SK-N-SH treated with all-trans-retinoic acid at 6 μM for 48 hours (cell line): ENCODE measurements around the gene RBM18.

Experiments
- ATAC-seq: fragments of 200-7000 bp; cut with Tn5 transposase; 3 replicates; pipeline ENCODE4 v1.9.1; 2020; ENCODE audit warnings: mild to moderate bottlenecking, moderate library complexity
- BACH2 ChIP-seq: fragments of 250-450 bp; sonication (Bioruptor Pico); IDR thresholded peaks from 2 replicates; pipeline ENCODE4 v1.9.0; 2021; ENCODE audit warnings: mild to moderate bottlenecking, borderline replicate concordance
- CREB5 ChIP-seq: fragments of 250-450 bp; sonication (Bioruptor Pico); IDR thresholded peaks from 2 replicates; pipeline ENCODE4 v1.5.1; 2020; ENCODE audit warnings: low read depth, mild to moderate bottlenecking, moderate library complexity
- CSDC2 ChIP-seq: fragments of 250-450 bp; sonication (Bioruptor Pico); IDR thresholded peaks from 2 replicates; pipeline ENCODE4 v1.5.0; 2020; ENCODE audit warnings: mild to moderate bottlenecking, moderate library complexity
- CSRNP3 ChIP-seq: fragments of 250-450 bp; sonication (Bioruptor Pico); IDR thresholded peaks from 2 replicates; pipeline ENCODE4 v1.5.1; 2021; ENCODE audit warnings: mild to moderate bottlenecking, moderate library complexity
- ESRRG ChIP-seq: fragments of 250-450 bp; sonication (Bioruptor Pico); IDR thresholded peaks from 2 replicates; pipeline ENCODE4 v1.6.1; 2021; ENCODE audit warnings: mild to moderate bottlenecking
- GLIS3 ChIP-seq: fragments of 250-450 bp; sonication (Bioruptor Pico); IDR thresholded peaks from 2 replicates; pipeline ENCODE4 v1.5.0; 2020; ENCODE audit warnings: mild to moderate bottlenecking, moderate library complexity
- ISL1 ChIP-seq: fragments of 250-450 bp; sonication (Bioruptor Pico); IDR thresholded peaks from 2 replicates; pipeline ENCODE4 v2.1.2; 2022; ENCODE audit warnings: mild to moderate bottlenecking, moderate library complexity
- PATZ1 ChIP-seq: fragments of 250-450 bp; sonication (Bioruptor Pico); IDR thresholded peaks from 2 replicates; pipeline ENCODE4 v1.8.0; 2020; ENCODE audit warnings: mild to moderate bottlenecking, moderate library complexity, borderline replicate concordance
- POU6F1 ChIP-seq: fragments of 250-450 bp; sonication (Bioruptor Pico); IDR thresholded peaks from 2 replicates; pipeline ENCODE4 v1.8.0; 2021; ENCODE audit warnings: low read depth, mild to moderate bottlenecking, moderate library complexity, borderline replicate concordance
- PPARA ChIP-seq: fragments of 250-450 bp; sonication (Bioruptor Pico); IDR thresholded peaks from 2 replicates; pipeline ENCODE4 v1.5.0; 2020; ENCODE audit warnings: mild to moderate bottlenecking, borderline replicate concordance
- RARB ChIP-seq: fragments of 250-450 bp; sonication (Bioruptor Pico); IDR thresholded peaks from 2 replicates; pipeline ENCODE4 v1.8.0; 2021; ENCODE audit warnings: mild to moderate bottlenecking, moderate library complexity
- TCF4 ChIP-seq: fragments of 250-450 bp; sonication (Bioruptor Pico); IDR thresholded peaks from 2 replicates; pipeline ENCODE4 v1.8.0; 2021; ENCODE audit warnings: mild to moderate bottlenecking, moderate library complexity, borderline replicate concordance
- TOX ChIP-seq: fragments of 250-450 bp; sonication (Bioruptor Pico); IDR thresholded peaks from 2 replicates; pipeline ENCODE4 v1.8.0; 2021; ENCODE audit warnings: mild to moderate bottlenecking, moderate library complexity, borderline replicate concordance
- TSHZ2 ChIP-seq: fragments of 250-450 bp; sonication (Bioruptor Pico); IDR thresholded peaks from 2 replicates; pipeline ENCODE4 v1.5.0; 2020; ENCODE audit warnings: mild to moderate bottlenecking, moderate library complexity
- ZC3H10 ChIP-seq: fragments of 250-450 bp; sonication (Bioruptor Pico); IDR thresholded peaks from 2 replicates; pipeline ENCODE4 v1.5.1; 2021; ENCODE audit warnings: mild to moderate bottlenecking, moderate library complexity
- ZFP30 ChIP-seq: fragments of 450-650 bp; formaldehyde crosslinking; IDR thresholded peaks from 2 replicates; pipeline ENCODE4 v1.5.0; 2022; ENCODE audit warnings: mild to moderate bottlenecking, moderate library complexity
- ZNF565 ChIP-seq: fragments of 450-650 bp; formaldehyde crosslinking; conservative IDR thresholded peaks from 2 replicates; pipeline ENCODE4 v1.5.0; 2020; ENCODE audit warnings: low read depth, mild to moderate bottlenecking, moderate library complexity
- ZNF70 ChIP-seq: fragments of 450-650 bp; formaldehyde crosslinking; IDR thresholded peaks from 2 replicates; pipeline ENCODE4 v1.5.0; 2020; ENCODE audit warnings: mild to moderate bottlenecking, moderate library complexity
- ZNF8 ChIP-seq: fragments of 450-650 bp; formaldehyde crosslinking; IDR thresholded peaks from 2 replicates; pipeline ENCODE4 v1.5.0; 2020; ENCODE audit warnings: mild to moderate bottlenecking, moderate library complexity

RBM18 gene

GRCh38 chr9:122213589-122214413 lies 50.8 kb downstream of the RBM18 start:
- peak; percentile 70 for ATAC-seq
- TF ChIP-seq BACH2 (no peak), TCF4 (no peak), TOX (no peak), TSHZ2 (CRISPR knock-in tag) (no peak), ISL1 (no peak), ZNF8 (CRISPR knock-in tag) (no peak), ESRRG (no peak), PPARA (CRISPR knock-in tag) (no peak), ZNF70 (CRISPR knock-in tag) (no peak), ZC3H10 (no peak), CREB5 (no peak), CSDC2 (CRISPR knock-in tag) (no peak), ZFP30 (CRISPR knock-in tag) (no peak), ZNF565 (no peak), POU6F1 (CRISPR knock-in tag) (no peak), GLIS3 (CRISPR knock-in tag) (no peak)

GRCh38 chr9:122213102-122213588 lies 51.5 kb downstream of the RBM18 start:
- no peak for ATAC-seq
- TF ChIP-seq CSRNP3 (CRISPR knock-in tag) = no peak
- no peak for TF ChIP-seq TSHZ2 (CRISPR knock-in tag)
- TF ChIP-seq, all 23 proteins: peak for 0

- TF ChIP-seq PATZ1 = no peak
- no peak for TF ChIP-seq RARB (CRISPR knock-in tag)
- no peak for TF ChIP-seq ZNF70 (CRISPR knock-in tag)
- TF ChIP-seq TOX = no peak
- TF ChIP-seq PPARA (CRISPR knock-in tag) = no peak
- TF ChIP-seq BACH2 = no peak
- ATAC-seq = no peak
Measured at GRCh38 chr9:122212473-122213004, 52.1 kb downstream of the RBM18 start.
